GM08714 (cell line): Measurements from ENCODE around the gene ZBTB38.

ENCODE experiments used
- H3K4me3 ChIP-seq: fragments of 200-500 bp; sonication (Bioruptor generic); 2 replicates; pipeline ENCODE4 v1.5.1; 2014; ENCODE audit warnings: mild to moderate bottlenecking, low read length, inconsistent platforms
- ZNF274 ChIP-seq: IDR thresholded peaks from 2 replicates; pipeline ENCODE4 v1.6.1; 2012; ENCODE audit warnings: mild to moderate bottlenecking, low read depth, low read length

The ZBTB38 gene

GRCh38 chr3:141383555-141384129, 15.3 kb downstream of the ZBTB38 start:
- TF ChIP-seq ZNF274, result no peak
- no peak overlapping the region for H3K4me3 ChIP-seq

DNA sequence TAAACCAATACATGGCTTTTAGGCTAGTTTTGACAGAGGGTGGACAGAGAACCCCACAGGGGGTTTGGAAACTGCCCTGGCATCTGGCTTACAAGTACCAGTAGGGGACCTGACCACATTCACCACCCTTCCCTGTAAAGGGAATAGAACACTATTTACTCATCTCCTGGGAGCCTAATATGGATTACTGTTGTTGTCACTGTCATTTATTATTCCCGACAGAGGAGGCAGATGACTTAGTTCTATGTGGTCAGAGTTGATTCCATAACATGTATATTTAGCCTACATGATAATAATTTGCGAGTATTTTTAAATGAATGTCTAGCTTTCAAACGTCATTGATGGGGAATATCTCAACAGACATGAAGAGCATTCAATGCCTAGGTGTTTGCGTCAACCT, 15.9 kb downstream of the ZBTB38 start:
- H3K4me3 ChIP-seq, result no peak overlapping the region
- no peak for TF ChIP-seq ZNF274

- H3K4me3 ChIP-seq, result no peak overlapping the region
These were observed 16.3 kb downstream of the ZBTB38 start for GRCh38 chr3:141384575-141384974.

DNA sequence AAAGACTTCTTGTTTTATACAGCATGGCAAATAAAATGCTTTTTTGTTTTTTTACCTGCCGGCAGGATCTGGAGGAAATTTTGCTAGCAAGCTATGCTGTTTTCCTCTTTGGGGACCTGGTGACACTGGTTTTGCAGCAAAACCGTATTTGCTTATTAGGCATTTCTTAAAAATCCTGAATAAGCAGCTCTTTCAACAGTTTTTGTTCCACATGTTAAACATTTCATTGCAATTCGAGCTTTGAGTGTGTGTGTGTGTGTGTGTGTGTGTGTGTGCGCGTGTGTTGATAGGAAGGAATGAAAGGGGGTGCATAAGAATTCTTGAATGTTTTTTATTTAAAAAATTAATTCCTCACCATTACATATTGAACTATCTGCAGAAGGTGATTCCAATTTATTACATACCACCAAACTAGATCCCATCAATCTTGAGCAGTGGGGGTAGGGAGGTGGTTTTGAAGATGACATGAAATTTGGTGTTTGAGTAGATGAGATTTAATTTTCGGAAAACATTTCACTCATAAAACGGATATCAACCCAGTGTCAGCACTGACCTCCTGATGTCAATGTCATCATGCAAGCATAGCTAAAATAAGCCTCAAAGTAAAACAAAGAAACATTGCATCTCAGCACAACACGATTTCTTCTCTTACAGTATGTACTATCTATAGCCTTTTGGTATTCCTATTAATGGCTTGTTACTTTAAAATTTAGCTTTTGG, 17.3 kb downstream of the ZBTB38 start:
- no peak overlapping the region for H3K4me3 ChIP-seq

More at GRCh38 chr3:141384575-141384974, 16.3 kb downstream of the ZBTB38 start:
- TF ChIP-seq ZNF274, result no peak

DNA sequence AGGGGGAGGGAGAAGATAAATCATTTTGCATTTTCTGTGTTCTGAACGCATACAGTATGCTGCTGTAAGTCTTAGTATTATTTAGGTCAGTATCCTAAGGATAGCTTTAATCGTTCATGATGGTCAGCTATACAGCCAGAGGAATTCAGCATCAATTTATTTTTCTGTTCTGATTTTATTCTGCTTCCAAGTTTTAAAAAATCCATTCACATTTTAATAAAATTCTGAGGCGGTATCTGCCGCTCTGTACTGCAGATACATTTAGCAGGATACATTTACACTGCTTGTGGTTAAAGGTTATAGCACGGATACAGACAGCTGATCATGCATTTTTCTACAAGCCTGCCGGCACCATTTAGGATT, 17.8 kb downstream of the ZBTB38 start:
- H3K4me3 ChIP-seq, result no peak overlapping the region
- no peak for TF ChIP-seq ZNF274

More for the DNA sequence above, 17.3 kb downstream of the ZBTB38 start:
- TF ChIP-seq ZNF274, result no peak

DNA sequence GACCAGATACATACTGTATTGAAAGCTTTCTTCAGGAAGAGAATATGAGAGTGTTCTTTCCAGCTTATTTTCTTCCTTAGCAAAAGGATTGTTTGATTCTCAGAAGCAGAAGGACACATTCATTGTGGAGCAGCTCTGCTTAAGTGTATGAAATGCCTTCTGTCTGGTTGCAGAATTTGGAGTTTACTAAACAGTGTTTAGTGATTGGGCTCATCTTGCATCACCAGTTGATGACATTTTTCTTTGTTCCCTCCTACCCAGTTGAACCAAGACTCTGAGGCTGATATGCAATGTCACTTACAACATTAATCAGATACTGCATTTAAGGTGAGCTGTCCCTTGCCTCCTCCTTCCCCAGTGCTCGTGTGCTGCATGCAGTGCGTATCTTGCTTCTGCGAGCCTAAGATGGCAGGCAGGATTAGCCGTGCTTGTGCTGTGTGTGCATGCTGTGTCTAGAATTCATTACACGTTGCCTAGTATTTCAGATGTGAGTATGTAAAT, 18.4 kb downstream of the ZBTB38 start:
- H3K4me3 ChIP-seq, result no peak overlapping the region
- TF ChIP-seq ZNF274, result no peak

- no peak overlapping the region for H3K4me3 ChIP-seq
- TF ChIP-seq ZNF274, result no peak
These were observed 19.2 kb downstream of the ZBTB38 start for GRCh38 chr3:141387516-141387915.

DNA sequence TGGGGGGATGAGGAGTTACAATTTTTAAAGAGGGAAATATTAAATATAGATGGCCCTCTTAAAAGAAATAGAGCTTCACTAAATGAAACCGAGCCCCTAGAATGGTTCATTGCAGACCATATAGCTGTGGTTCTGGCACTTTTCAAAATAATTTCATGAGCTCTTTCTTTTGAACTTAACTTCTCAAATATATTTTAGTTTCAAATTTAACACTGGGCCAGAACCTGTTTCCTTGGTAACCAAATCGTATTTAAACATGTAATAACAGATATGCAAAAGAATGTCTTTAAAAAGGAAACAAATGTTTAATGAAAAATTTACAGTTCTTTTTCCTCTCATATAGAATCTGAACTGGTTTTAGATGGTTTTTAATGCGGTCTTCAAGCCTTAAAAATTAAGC, 20.1 kb downstream of the ZBTB38 start:
- no peak overlapping the region for H3K4me3 ChIP-seq

DNA sequence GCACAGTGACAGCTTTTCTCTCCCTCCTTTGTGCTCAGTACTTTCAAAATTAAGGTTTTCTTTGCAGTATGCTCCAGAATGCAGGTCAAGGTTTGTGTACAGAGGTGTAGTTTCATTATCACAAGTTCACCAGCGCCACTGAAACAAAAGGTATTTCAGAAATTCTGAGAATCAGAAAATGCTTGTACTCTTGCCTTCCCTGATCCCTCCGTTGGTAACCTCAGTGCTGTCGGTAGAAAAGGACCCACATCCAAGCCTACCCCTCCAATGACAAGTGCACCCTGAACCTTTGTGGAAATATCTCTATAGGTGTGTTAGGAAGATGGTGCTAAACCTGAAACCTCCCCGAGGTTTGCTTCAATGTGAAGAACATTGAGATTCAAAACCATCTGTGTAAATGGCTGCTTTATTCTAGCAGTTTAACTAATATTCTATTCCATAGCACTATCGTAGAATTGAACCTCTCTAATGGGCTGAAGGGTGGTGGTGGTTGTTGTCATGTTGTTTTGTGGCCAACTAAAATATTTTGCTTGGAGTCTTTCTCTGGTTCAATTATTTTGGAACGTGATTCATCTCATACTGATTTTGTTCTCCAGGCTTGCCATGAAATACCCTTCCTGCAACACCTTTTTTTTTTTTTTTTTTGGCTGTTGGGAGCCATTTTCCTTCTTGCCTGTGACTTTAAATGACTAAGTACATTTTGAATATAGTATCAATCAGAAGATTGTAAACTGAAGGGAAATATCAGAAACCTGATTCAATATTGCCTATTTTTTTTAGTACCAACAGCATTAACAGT, 20.7 kb downstream of the ZBTB38 start:
- H3K4me3 ChIP-seq, result 0 out of 2 replicates have a peak overlapping the region, but pooled peaks have one; percentile 18
- no peak for TF ChIP-seq ZNF274

More for the DNA sequence above, 20.1 kb downstream of the ZBTB38 start:
- TF ChIP-seq ZNF274, result no peak

- H3K4me3 ChIP-seq, result no peak overlapping the region
- no peak for TF ChIP-seq ZNF274
These were observed 21.4 kb downstream of the ZBTB38 start for GRCh38 chr3:141389703-141390102.

- H3K4me3 ChIP-seq, result no peak overlapping the region
- no peak for TF ChIP-seq ZNF274
These were observed 22.4 kb downstream of the ZBTB38 start for GRCh38 chr3:141390747-141391146.

GRCh38 chr3:141391298-141391990, 23.1 kb downstream of the ZBTB38 start:
- H3K4me3 ChIP-seq, result no peak overlapping the region
- no peak for TF ChIP-seq ZNF274

- no peak overlapping the region for H3K4me3 ChIP-seq
- no peak for TF ChIP-seq ZNF274
These were observed 23.6 kb downstream of the ZBTB38 start for GRCh38 chr3:141391991-141392316.

DNA sequence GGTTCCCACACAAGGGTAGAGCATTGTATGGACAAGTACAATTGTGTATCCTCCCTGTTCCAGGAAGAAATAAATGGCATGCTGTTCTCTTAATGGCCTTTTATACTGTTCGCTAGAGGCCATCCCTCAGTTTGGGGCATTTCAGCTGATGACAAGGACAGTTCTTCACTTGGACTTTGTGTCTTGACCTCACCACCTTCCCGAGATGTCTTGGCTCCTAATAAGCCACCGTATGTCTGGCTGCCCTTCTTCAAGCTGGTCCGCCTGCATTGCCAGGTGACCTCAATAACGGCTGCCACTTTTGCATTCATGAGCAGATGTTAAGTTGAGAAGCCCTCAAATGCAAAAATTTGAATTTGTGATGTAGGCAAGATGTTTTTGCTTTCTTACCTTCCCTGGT, 24.1 kb downstream of the ZBTB38 start:
- H3K4me3 ChIP-seq, result no peak overlapping the region

More for the DNA sequence above, 24.1 kb downstream of the ZBTB38 start:
- TF ChIP-seq ZNF274, result no peak
